HG03066 (cell line): ENCODE measurements around the gene FCAMR.
A peak's percentile ranks its signal among the peaks of the same experiment; 100 is the strongest.

Experiments
- ATAC-seq: cut with Tn5 transposase; IDR thresholded peaks from one replicate; pipeline ENCODE4 v1.9.1; 2021; ENCODE audit warnings: low read depth; ENCODE audit not compliant: unreplicated experiment

The FCAMR gene

GRCh38 chr1:206912445-206913095 is 57.7 kb downstream of the FCAMR start:
- ATAC-seq, result peak; percentile 58

GRCh38 chr1:206911064-206911663 is 59.1 kb downstream of the FCAMR start:
- no peak for ATAC-seq

DNA sequence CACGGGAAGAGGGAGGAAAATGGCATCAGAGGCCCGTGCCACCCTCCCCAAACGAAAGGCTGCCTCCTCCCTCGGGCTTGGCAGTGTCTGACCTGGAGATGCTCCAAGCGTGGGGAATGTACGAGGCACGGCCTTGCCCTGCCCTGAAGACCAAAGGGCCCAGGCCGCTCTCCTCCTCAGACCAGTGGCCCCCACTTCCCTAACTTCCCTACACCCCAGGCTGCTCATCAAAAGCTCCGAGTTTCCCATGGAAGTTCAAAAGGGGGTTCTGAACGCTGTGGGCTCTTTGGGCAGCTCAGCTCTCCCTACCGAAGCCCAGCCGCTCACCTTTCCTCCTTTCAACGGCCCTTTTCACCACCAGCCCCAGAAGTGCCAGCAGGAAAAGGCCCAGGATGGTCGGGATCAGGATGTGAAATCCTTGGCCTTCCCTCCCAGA is 60.4 kb downstream of the FCAMR start:
- no peak for ATAC-seq

DNA sequence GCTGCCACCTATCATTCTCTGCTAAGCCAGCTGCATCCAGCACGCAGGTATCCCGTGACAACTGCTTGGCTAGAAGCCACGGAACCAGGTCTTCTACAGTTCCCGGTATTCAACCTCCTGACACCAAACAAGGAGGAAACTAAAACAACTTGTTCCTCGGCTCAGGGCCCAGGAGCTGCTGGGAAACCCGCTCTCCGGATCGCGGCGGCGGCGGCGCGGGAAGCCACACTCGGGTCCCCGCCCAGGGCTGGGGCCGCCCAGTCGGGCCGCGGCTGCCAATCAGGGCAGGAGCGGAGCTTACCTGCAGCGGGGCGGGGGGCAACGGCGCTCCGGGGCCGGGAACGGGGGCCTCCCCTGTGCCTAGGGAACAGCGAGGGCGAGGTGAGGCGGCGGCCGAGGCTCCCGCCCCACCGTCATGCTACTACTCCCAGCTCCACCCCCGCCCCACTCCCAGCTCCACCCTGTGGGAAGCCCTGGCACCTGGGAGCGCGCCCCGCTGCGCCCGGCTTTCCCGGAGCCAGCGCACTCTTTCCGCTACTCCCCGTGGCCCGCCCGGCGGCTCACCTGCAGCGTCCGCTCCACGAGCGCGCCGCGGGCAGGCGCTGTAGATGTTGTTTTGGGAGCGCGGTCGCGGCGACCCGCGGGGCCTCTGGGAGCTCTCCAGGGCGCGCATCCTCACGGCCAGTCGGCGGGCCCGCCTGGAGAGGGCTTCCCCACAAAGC is 60.9 kb downstream of the FCAMR start:
- no peak for ATAC-seq

DNA sequence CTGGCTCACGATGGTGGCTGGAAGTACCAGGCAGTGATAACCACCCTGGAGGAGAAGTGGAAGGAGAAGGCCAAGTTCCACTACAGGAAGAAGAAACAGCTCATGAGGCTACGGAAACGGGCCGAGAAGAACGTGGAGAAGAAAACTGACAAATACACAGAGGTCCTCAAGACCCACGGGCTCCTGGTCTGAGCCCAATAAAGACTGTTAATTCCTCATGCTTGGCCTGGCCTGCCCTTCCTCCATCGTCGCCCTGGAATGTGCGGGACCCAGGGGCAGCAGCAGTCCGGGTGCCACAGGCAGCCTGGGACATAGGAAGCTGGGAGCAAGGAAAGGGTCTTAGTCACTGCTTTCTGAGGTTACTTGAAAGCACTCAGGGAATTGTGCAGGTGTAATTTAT is 62.2 kb downstream of the FCAMR start:
- no peak for ATAC-seq
